ENCODE results near the gene CLEC17A.
A peak's percentile ranks its signal among the peaks of the same experiment; 100 is the strongest.

Gene CLEC17A

DNA sequence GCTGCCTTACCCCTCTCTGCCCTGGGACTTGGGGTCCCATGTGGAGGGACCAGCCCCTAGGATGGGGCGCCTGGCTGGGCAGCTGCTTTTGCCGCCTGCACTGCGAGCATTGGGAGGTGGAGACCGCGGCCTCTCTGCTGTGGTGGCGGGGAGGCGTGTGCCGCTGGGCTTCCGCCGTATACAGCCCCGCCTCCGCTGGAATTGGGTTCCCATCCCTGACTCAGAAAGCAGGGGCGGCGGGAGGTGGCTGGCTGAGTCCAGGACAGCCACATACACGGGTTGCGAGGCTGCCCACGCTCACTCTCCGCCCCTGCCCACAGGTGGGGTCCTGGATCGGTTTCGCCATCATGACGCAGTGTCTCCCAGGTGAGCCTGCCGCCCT, 17.6 kb upstream of the CLEC17A start:
- TF ChIP-seq, protein P1, sequence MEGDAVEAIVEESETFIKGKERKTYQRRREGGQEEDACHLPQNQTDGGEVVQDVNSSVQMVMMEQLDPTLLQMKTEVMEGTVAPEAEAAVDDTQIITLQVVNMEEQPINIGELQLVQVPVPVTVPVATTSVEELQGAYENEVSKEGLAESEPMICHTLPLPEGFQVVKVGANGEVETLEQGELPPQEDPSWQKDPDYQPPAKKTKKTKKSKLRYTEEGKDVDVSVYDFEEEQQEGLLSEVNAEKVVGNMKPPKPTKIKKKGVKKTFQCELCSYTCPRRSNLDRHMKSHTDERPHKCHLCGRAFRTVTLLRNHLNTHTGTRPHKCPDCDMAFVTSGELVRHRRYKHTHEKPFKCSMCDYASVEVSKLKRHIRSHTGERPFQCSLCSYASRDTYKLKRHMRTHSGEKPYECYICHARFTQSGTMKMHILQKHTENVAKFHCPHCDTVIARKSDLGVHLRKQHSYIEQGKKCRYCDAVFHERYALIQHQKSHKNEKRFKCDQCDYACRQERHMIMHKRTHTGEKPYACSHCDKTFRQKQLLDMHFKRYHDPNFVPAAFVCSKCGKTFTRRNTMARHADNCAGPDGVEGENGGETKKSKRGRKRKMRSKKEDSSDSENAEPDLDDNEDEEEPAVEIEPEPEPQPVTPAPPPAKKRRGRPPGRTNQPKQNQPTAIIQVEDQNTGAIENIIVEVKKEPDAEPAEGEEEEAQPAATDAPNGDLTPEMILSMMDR (IDR thresholded peaks at IDR 0.05), result no peak
- no peak for DNase-seq (ENCODE audit: low spot score)
- no peak overlapping the region for H3K4me3 ChIP-seq
- H3K27ac ChIP-seq, result no peak overlapping the region

DNA sequence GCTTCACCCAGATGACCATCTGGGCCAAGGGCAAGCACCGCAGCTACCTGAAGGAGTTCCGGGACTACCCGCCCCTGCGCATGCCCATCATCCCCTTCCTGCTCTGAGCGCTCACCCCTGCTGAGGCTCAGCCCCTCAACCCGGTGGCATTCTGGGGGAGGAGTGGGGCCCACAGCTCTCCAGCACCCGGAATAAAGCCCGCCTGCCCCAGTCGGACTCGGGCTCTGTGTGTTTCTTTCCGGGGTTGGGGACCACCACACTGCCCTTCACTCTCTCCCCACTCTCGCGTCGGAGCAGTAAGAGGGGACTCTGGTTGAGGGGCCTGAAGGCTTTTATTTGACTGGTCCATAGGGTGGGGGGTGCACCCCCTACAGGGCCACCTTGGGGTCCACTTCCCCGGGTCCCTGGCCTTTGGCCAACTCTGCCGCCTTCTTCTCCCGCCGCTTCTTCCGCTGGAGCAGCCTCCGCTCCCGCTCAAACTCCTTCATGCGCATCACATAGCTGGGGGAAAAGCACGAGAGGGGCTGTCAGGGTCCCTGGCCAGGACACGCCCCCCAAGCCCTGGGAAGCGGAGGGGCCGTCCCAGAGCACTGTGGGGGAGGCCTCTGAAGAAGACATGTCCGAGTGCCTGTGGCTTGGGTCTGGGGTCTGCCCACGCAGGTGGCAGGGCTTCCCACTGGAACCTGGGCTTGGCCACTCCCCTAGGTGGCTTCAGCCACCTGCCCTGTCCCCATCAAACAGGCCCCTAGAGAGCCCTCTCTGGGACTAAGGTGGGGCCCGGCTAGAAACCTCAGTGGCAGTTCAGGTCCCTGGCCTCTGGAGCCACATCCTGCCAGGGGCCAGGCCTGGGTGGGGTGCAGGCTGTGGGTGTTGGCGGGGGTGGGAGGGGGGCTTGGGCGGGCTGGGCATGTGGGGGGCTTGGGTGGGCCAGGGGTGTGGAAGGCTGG, 16.8 kb upstream of the CLEC17A start:
- Histone ChIP-seq H3K27ac (no peak overlapping the region), H3K4me3 (no peak overlapping the region)
- DNase-seq (ENCODE audit: low spot score), result no peak

DNA sequence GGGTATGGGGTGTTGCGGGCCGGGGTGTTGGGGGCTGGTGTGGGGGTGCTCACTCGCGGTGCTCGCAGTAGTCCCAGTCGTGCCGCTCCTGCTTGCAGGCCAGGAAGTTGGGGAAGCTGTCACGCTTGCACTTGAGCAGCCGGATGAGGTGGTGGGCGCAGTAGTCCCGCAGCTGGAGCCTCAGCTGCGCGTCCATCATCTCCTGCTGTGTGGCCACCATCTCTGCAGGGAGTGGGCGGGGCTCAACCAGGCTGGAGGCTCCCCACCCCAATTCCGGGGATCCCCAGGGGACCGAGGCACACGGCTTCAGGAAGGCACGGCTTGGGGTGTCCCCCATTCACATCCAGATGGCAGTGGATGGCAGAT, 16.2 kb upstream of the CLEC17A start:
- TF ChIP-seq, protein P1 (IDR thresholded peaks at IDR 0.05), result no peak
- H3K27ac ChIP-seq, result no peak overlapping the region
- DNase-seq (ENCODE audit: low spot score), result no peak
- H3K4me3 ChIP-seq, result no peak overlapping the region

More for the DNA sequence above, 16.8 kb upstream of the CLEC17A start:
- TF ChIP-seq, protein P1 (IDR thresholded peaks at IDR 0.05), result no peak

DNA sequence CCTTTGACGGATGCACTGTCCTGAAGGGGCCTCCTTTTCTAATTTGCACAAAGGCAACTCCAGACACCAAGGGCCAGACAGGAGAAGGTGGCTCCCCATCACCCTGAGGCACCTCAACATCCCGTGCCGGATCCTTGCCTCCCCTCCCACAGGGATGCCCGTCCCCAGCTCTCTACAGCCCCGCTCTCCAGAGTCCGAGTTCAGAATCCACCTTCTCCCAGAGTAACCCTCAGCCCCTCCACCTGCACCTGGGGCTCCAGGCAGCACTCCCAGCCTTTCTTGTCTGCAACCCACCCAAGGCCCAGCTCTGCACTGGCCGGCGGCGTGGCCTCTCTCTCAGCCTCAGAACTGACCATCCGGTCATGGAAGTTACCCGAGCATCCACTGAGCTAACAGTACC, 15.8 kb upstream of the CLEC17A start:
- TF ChIP-seq, protein P1 (IDR thresholded peaks at IDR 0.05), result no peak
- Histone ChIP-seq H3K4me3 (no peak overlapping the region), H3K27ac (no peak overlapping the region)
- no peak for DNase-seq (ENCODE audit: low spot score)

DNA sequence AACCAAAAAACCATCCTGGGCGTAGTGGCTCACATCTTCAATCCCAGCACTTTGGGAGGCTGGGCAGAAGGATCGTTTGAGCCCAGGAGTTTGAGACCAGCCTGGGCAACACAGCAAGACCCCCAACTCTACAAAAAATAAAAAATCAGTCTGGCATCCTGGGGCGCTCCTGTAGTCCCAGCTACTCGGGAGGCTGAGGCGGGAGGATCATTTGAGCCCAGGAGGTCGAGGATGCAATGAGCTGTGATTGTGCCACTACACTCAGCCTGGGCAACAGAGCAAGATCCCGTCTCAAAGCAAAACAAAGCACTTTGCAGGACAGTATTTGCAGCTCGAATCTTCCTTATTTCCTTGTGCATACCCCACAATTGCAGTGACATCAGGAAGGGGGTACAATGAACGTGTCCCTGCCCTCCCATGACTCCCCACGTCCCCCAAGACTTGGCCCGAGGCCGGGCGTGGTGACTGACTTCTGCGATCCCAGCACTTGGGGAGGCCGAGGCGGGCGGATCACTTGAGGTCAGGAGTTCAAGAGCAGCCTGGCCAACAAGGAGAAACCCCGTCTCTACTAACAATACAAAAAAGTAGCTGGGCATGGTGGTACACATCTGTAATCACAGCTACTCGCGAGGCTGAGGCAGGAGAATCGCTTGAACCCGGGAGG, 11.9 kb upstream of the CLEC17A start:
- DNase-seq (ENCODE audit: low spot score), result no peak
- TF ChIP-seq, protein P1 (IDR thresholded peaks at IDR 0.05), result no peak
- no peak overlapping the region for H3K27ac ChIP-seq
- H3K4me3 ChIP-seq, result peak overlapping the region; percentile 82

DNA sequence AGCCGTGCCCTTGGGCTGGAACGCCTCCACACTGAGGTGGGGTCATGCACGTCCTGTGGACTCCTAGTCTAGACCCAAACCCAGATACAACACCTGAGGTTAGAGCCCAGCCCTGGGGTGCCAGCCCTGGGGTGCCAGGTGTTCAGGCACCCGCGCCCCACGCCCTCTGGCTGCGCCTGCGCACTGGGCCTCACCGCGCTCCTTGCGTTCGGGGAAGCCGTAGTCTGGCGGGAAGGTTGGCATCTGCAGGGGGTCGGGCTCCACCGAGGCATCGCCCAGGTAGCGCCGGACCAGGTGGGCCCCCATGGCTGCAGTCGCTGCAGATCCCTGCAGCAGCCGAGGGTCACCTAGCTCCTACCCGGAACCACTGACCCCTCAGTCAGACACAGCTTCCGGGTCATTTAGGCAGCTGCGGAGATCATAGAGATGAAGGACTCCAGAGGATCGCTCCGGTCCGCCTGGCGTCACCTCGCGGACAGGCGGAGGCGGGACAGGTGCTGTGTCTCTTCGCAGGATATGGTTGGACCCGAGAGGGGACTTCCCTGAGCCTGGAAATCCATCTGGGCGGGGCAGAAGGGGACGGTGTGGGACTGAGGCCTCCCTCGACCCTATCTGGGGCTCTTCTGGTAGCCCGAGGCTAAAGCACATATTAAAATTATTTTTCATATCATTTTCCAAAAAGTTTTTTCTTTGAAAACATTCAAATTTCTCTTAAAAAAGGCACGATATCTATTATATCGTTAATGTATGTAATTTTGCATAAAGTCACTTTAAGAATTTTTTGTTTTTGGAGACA, 11.0 kb upstream of the CLEC17A start, which contains the start of gene NDUFB7:
NDUFB7 (minus strand) TSS at position 372 of the 796 bp plus-strand sequence; CDS start at position 306, 66 bp downstream.
- peak within 1 kb of the TSS; percentile 53 to 73 for H3K27ac ChIP-seq
- DNase-seq (ENCODE audit: low spot score), result peak; percentile 93
- TF ChIP-seq, protein P1 (IDR thresholded peaks at IDR 0.05), result peak; percentile 48
- H3K4me3 ChIP-seq, result peak within 1 kb of the TSS; percentile 82
